Measurements from ENCODE around the gene BRSK2. TPM values are rescaled to one million over a fixed set of nuclear protein-coding genes. Genes with fewer than 3 reads are reported as not detected.
"Not testable (repeated sequence)": the region's sequence is repeated elsewhere in the genome, so short reads cannot be mapped to it uniquely, and the experiment has no call there.

The BRSK2 gene
- total RNA-seq, 1 donor: under 0.01 TPM

DNA sequence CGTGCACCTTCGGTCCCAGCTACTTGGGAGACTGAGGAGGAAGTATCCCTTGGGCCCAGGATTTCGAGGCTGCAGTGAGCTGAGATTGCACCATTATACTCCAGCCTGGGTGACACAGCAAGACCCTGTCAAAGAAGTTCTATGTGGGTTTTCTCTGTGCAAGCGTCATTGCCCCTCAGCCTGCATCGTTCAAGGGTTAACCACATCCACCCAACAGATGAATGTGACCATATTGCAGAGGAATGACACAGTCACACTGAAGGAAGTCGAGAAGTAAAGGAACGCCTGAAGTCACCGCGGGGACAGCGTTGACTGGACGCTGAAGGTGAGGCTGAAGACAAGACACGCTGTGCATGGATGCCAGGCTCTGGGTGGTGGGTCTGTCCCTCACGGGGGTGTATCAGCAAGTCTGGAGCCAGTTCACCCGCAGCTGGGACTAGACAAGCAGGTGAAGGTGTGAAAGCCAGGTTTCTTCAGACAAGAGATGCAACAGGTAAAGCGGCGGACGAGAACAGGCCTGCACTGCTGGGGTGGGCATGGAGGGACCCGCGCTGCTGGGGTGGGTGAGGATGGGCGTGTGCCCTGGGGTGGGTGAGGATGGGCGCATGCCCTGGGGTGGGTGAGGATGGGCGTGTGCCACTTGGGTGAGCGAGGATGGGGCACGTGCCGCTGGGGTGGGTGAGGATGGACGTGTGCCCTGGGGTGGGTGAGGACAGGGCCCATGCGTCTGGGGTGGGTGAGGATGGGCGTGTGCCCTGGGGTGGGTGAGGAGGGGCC lies 43.8 kb upstream of the BRSK2 start:
- TF ChIP-seq, protein P1, sequence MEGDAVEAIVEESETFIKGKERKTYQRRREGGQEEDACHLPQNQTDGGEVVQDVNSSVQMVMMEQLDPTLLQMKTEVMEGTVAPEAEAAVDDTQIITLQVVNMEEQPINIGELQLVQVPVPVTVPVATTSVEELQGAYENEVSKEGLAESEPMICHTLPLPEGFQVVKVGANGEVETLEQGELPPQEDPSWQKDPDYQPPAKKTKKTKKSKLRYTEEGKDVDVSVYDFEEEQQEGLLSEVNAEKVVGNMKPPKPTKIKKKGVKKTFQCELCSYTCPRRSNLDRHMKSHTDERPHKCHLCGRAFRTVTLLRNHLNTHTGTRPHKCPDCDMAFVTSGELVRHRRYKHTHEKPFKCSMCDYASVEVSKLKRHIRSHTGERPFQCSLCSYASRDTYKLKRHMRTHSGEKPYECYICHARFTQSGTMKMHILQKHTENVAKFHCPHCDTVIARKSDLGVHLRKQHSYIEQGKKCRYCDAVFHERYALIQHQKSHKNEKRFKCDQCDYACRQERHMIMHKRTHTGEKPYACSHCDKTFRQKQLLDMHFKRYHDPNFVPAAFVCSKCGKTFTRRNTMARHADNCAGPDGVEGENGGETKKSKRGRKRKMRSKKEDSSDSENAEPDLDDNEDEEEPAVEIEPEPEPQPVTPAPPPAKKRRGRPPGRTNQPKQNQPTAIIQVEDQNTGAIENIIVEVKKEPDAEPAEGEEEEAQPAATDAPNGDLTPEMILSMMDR (IDR thresholded peaks at IDR 0.05; ENCODE audit: insufficient read depth, low read depth, low read length): no peak
- no peak overlapping the region for H3K4me3 ChIP-seq (ENCODE audit: low read depth, low read length)
- DNase-seq (ENCODE audit: low read depth): no peak

DNA sequence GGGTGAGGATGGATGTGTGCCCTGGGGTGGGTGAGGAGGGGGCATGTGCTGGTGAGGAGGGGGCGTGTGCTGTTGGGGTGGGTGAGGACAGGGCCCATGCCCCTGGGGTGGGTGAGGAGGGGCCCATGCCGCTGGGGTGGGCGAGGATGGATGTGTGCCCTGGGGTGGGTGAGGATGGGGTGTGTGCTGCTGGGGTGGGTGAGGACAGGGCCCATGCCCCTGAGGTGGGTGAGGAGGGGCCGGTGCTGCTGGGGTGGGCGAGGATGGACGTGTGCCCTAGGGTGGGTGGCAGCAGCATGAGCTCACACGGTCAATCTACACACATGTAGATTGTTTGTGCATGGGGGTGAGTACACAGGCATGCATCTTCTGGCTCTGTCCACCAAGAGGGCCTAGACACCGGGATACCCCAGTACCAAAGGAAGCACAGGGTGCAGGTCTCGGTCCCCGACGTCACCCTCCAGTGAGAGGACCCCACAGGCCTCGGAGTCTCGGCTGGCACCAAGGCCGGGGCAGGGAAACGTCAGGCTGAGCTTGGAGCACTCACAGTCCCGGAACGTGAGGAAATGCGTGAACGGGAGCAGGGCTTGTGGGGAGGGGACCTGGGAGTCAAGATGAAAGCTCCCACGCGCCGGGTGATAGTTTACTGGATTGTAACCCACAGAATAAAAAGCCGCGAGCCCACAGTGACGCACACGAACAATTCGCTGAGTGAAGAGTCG lies 42.9 kb upstream of the BRSK2 start:
- H3K4me3 ChIP-seq (ENCODE audit: low read depth, low read length): no peak overlapping the region
- no peak for DNase-seq (ENCODE audit: low read depth)
- TF ChIP-seq, protein P1 (IDR thresholded peaks at IDR 0.05; ENCODE audit: insufficient read depth, low read depth, low read length): no peak

DNA sequence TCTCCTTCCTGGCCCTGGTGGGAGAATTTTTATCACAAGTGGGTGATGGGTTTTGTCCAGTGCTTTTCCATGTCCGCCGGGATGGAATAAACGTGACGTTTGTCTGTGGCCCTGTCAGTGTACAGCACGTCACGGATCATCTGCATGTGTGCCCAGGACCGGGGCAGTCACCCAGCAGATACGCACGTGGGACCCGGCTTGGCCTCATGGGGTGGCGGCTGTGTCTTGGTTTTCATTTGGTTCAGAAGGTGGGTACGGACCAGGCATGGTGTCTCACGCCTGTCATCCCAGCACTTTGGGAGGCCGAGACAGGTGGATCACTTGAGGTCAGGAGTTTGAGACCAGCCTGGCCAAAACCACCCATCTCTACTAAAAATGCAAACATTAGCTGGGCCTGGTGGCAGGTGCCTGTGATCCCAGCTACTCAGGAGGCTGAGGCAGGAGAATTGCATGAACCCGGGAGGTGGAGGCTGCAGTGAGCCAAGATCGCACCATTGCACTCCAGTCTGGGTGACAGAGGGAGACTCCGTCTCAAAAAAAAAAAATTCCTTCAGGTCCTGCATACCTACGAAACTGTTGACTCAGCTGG lies 42.2 kb upstream of the BRSK2 start:
- not testable (repeated sequence) for DNase-seq (ENCODE audit: low read depth); H3K4me3 ChIP-seq (ENCODE audit: low read depth, low read length)

DNA sequence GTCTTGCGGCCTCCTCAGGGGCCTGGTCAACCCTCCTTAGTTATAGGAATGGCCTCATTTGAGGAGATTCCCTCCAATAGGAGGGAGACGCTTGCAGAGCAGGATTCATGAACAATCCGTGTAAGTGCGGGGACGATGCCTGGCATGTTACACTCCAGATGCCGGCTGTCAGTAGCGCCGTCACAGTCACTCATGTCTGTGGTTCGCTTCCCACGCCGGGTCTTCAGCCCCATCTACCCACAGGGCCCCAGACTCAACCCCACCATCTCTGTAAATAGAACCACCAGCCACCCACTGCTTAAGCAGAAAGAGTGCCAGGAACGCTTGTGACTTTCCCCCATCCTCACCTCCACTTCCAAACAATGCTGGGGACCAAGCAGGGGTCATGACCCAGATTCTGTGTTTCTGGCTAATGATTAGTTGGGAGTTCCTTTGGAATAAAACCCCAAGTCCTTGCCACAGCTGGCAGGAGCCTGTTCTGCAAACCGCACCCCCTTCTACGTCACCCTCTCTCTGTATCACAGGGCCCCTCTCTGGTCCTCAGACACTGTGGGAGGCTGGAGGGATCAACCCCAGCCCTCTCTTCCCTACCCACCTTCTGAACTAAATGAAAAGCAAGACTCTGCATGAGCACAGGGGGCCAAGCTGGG lies 41.5 kb upstream of the BRSK2 start:
- no peak overlapping the region for H3K4me3 ChIP-seq (ENCODE audit: low read depth, low read length)
- TF ChIP-seq, protein P1 (IDR thresholded peaks at IDR 0.05; ENCODE audit: insufficient read depth, low read depth, low read length): no peak
- DNase-seq (ENCODE audit: low read depth): no peak

DNA sequence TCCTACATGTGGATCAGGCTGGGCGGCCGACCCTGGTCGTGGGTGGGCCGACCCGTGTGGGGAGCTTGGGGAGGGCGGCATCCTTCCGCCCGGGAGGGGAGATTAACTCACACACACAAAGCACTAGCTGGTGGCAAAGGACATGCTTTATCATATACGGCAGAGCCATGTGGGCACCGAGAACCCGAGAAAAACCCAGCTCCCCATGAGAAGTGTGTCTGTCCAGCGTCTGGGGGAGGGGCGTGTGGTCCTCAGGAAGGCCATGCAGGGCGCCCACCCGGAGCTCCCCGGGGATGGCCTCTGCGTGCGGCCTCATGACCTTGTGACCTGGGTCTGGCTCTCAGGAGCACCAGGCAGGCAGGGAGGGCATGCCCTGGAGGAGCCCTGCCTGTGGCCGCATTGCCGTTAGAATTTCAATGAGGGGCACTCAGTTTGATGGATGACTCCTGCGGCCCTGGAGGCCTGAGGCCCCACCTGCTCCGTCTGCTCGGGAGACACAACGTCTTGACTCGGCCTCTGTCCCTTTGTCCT lies 40.9 kb upstream of the BRSK2 start:
- TF ChIP-seq, protein P1 (IDR thresholded peaks at IDR 0.05; ENCODE audit: insufficient read depth, low read depth, low read length): no peak
- H3K4me3 ChIP-seq (ENCODE audit: low read depth, low read length): no peak overlapping the region
- DNase-seq (ENCODE audit: low read depth): no peak

DNA sequence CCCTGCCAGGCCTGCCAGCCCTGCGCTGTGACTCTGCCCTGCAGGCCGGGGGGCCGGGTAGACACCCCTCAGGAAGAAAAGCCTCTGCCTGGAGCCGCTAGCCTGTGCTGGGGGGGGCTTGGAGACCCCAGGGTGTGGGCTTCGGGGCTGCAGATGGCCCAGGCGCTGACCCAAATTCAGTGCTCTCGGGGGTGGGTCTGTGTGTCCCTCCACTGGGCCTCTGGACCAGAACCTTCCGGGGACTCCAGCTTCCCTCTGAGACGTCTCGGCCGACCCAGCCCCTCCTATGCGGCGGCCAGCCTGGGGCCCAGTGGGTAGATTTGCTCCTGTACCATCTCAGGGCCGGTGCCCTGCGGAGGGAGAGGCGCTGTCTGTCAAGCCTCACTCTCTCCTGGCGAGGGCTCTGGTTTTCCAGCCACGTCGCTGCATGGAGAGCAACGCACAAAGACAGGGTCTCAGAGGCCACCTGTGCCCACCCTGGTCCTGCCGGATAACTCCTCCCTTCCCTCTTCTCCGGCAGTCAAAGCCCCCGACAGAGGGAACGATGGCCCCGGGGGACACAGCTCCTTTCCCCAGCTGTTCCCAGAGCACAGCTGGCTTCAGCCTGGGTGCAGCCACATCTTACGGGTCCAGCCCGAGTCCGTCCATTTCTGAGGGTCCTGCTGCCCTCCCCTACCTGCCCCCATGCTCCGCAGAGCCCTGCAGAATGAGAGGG lies 40.2 kb upstream of the BRSK2 start:
- TF ChIP-seq, protein P1 (IDR thresholded peaks at IDR 0.05; ENCODE audit: insufficient read depth, low read depth, low read length): no peak
- H3K4me3 ChIP-seq (ENCODE audit: low read depth, low read length): no peak overlapping the region
- no peak for DNase-seq (ENCODE audit: low read depth)

Data from fibroblast of villous mesenchyme (primary cell).